ENCODE results near the gene C19orf67.
"Not testable (repeated sequence)": the region's sequence is repeated elsewhere in the genome, so short reads cannot be mapped to it uniquely, and the experiment has no call there.

The C19orf67 gene

DNA sequence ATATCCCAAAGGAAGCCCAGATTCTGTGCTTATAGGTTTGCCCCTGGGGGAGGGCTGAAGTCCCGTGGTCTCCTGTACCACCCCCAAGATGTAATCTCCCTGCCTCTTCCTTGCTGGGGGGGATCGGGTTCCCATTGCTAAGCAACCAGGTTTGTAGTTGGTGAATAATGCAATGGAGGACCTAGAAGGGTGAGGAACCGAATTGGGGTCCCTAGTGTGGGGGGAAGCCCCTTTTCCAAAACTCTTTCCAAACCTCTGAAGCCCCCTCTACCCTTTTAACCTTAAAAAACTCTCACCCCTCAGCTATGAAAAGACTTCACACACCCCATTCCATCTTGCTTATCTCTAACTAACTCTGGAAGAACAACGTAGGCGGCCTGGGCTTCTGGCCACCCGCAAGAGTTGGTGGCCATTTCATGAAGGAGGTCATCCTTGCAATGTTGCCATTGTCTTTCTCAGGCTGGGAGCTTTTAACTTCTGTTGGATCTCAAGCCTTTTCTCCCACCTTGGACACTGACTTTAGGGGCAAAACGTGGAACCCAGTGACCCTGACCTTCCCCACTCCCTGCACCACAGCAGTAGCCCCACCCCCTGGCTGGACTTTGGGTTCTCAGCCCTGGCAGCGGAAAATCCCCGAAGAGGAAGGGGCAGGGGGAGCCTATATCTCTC lies 24.4 kb downstream of the C19orf67 start:
- H3K4me3 ChIP-seq (ENCODE audit: low read length) = no peak overlapping the region
- no peak for TF ChIP-seq ZNF274 (IDR thresholded peaks at IDR 0.05; ENCODE audit: low read depth, low read length)

- TF ChIP-seq ZNF274 (IDR thresholded peaks at IDR 0.05; ENCODE audit: low read depth, low read length) = no peak
- H3K4me3 ChIP-seq (ENCODE audit: low read length) = no peak overlapping the region
These were observed 25.9 kb downstream of the C19orf67 start for GRCh38 chr19:14059652-14060155.

DNA sequence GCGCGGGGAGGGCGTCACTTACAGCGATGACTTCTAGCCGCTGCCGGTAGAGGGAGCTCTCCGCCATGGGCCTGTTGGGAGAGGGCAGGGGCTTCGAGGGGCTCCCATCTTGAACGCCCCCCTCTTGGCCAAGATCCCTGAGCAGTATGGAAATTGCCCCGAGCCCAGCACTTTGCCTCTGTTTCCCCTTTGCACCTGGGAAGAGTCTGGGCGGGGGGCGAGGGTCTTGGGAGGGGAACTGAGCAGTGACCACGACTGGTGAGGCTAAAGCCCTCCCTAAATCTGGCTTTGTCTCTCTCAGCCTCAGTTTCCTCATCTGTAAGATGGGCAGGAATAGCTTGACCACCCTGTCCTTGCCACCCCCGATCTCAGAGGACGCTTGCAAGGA lies 26.5 kb downstream of the C19orf67 start:
- TF ChIP-seq ZNF274 (IDR thresholded peaks at IDR 0.05; ENCODE audit: low read depth, low read length) = no peak
- no peak overlapping the region for H3K4me3 ChIP-seq (ENCODE audit: low read length)

GRCh38 chr19:14058182-14059092 lies 27.1 kb downstream of the C19orf67 start:
- H3K4me3 ChIP-seq (ENCODE audit: low read length) = no peak overlapping the region
- no peak for TF ChIP-seq ZNF274 (IDR thresholded peaks at IDR 0.05; ENCODE audit: low read depth, low read length)

GRCh38 chr19:14056741-14057356 lies 28.7 kb downstream of the C19orf67 start:
- no peak for TF ChIP-seq ZNF274 (IDR thresholded peaks at IDR 0.05; ENCODE audit: low read depth, low read length)

DNA sequence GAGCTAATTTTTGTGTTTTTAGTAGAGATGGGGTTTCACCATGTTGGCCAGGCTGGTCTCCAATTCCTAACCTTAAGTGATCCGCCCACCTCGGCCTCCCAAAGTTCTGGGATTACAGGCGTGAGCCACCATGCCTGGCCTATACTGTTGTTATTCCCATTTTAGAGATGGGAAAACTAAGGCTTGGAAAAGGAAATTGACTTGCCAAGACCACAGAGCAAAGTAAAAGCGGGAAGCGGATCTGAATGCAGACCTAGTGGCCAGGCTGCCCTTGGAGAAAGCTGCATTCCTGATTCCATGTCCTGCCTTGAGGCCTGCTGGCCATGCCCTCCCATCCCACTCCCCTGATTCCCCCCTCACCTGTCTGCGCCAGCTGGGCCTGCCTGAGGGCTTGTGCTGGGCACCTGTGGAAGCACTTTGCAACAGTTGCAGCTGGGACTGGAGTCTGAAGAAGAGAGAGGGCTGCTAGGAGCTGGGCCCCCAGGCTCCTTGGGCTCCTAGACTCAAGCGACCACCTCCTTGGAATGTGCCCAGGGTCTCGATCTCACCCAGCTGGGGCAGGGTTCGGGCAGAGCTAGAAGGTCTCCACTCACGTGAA lies 29.4 kb downstream of the C19orf67 start:
- TF ChIP-seq ZNF274 (IDR thresholded peaks at IDR 0.05; ENCODE audit: low read depth, low read length) = no peak
- no peak overlapping the region for H3K4me3 ChIP-seq (ENCODE audit: low read length)

More at GRCh38 chr19:14056741-14057356, 28.7 kb downstream of the C19orf67 start:
- no peak overlapping the region for H3K4me3 ChIP-seq (ENCODE audit: low read length)

- H3K4me3 ChIP-seq (ENCODE audit: low read length) = no peak overlapping the region
- no peak for TF ChIP-seq ZNF274 (IDR thresholded peaks at IDR 0.05; ENCODE audit: low read depth, low read length)
These were observed 30.2 kb downstream of the C19orf67 start for GRCh38 chr19:14055396-14055795.

GRCh38 chr19:14054721-14055120 lies 30.9 kb downstream of the C19orf67 start:
- no peak for TF ChIP-seq ZNF274 (IDR thresholded peaks at IDR 0.05; ENCODE audit: low read depth, low read length)
- H3K4me3 ChIP-seq (ENCODE audit: low read length) = no peak overlapping the region

DNA sequence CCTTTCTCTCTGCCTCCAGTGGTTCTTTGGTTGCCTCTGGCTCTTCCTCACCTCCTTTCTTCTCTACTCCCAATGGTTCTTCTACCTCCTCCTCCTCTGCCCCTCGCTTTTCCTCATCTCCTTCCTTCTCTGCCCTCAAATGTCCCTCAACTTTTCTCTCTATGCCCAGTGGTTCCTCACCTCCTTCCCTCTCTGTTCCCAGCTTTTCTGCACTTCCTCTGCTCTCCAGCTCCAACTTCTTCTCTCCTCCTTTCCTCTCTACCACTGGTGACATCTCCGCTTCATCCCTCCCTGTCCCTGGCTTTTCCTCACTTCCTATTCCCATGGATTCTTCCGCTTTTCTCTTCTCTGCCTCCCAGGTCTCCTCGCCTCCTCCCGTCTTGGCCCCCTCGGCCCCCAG lies 31.5 kb downstream of the C19orf67 start:
- TF ChIP-seq ZNF274 (IDR thresholded peaks at IDR 0.05; ENCODE audit: low read depth, low read length) = no peak
- no peak overlapping the region for H3K4me3 ChIP-seq (ENCODE audit: low read length)

GRCh38 chr19:14053500-14053899 lies 32.1 kb downstream of the C19orf67 start:
- TF ChIP-seq ZNF274 (IDR thresholded peaks at IDR 0.05; ENCODE audit: low read depth, low read length) = no peak
- H3K4me3 ChIP-seq (ENCODE audit: low read length) = no peak overlapping the region

DNA sequence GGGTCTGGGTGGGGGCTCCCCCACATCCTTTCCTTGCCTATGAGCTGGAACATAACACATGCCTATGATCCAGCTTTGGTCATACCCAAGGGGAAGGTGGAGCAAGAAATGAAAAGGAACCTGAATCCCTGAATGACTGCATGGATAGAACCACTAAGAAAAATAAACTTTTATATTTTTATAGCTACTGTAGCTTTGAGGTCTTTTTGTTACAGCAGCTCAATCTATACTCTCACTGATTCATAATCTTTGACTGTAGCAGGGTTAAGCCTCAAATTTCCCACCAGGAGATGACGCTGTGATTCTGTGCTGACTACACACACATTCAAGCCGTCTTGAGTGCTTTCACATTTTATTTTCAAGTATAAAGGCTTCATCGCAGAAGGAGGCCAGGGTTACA lies 32.6 kb downstream of the C19orf67 start:
- no peak for TF ChIP-seq ZNF274 (IDR thresholded peaks at IDR 0.05; ENCODE audit: low read depth, low read length)

GRCh38 chr19:14052470-14052869 lies 33.1 kb downstream of the C19orf67 start:
- no peak overlapping the region for H3K4me3 ChIP-seq (ENCODE audit: low read length)
- TF ChIP-seq ZNF274 (IDR thresholded peaks at IDR 0.05; ENCODE audit: low read depth, low read length) = no peak

More for the DNA sequence above, 32.6 kb downstream of the C19orf67 start:
- no peak overlapping the region for H3K4me3 ChIP-seq (ENCODE audit: low read length)

DNA sequence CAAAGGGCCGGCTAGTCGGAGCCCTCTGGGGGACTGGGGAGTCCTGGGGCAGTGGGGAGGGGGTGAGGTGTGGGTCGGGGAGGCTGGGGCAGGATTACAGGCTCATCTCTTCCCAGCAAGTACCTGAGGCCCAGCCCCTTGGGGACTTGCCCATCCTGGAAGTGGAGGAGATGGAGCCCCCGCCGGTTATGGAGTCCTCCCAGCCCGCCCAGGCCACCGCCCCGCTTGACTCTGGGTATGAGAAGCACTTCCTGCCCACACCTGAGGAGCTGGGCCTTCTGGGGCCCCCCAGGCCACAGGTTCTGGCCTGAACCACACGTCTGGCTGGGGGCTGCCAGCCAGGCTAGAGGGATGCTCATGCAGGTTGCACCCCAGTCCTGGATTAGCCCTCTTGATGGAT lies 33.6 kb downstream of the C19orf67 start:
- H3K4me3 ChIP-seq (ENCODE audit: low read length) = no peak overlapping the region
- no peak for TF ChIP-seq ZNF274 (IDR thresholded peaks at IDR 0.05; ENCODE audit: low read depth, low read length)

GRCh38 chr19:14050961-14051360 lies 34.6 kb downstream of the C19orf67 start:
- not testable (repeated sequence) for H3K4me3 ChIP-seq (ENCODE audit: low read length)

Measured in GM08714 (cell line).